GM19395 (cell line): ENCODE data around the gene RNF168.
A peak's percentile ranks its signal among the peaks of the same experiment; 100 is the strongest.
"Not testable (repeated sequence)": the region's sequence is repeated elsewhere in the genome, so short reads cannot be mapped to it uniquely, and the experiment has no call there.

Experiments used
- ATAC-seq: cut with Tn5 transposase; IDR thresholded peaks from one replicate; pipeline ENCODE4 v1.9.1; 2021; ENCODE audit warnings: mild to moderate bottlenecking, moderate library complexity; ENCODE audit not compliant: unreplicated experiment

Gene RNF168

DNA sequence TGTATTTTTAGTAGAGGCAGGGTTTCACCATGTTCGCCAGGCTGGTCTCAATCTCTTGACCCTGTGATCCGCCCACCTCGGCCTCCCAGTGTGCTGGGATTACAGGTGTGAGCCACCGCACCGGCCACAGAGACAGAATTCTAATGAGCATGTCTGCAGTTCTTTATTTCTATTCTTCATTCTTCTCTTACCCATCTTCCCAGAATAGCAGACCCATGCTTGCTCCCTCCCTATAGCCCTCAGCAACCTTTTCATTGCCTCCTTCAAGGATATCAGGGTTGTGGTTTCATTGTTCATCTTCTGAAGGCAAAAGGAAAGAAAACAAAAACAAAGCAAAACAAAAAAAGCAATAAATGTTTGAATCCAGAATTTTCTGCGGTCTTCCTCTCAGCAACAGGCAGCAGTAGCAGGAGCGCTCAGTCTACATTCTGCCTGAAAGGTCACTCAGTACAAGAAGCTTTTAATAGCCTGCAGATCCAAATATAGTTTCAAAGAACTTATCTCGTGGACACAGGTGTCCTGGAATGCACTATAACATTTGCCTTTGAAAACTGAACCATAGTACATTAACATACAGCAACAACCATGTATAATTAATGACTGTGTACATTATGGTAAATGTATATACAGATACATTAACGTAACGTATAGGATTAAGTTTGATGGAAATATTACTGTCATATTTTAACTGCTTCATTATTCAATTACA, 11.5 kb upstream of the RNF168 start, which contains the start of gene SMCO1:
SMCO1 (minus strand) TSS at position 434 of the 709 bp plus-strand sequence; CDS start at position 297, 137 bp downstream.
- no peak for ATAC-seq

DNA sequence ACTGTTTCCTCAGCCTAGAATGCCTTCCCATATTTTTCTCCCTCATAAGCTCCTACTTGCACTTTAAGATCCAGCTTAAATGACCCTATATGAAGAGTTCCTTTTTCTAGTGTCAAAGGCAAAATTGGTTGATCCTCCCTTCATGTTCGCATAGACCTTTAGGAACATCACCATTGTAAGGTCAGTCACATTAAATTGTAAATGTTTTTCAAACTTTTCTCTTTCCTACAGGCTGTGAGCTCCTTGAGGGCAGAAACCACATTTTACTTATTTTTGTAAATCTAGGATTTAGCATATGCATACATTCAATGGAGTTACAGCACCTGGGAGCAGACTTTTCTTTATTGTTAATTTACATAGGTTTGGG, 10.8 kb upstream of the RNF168 start:
- ATAC-seq: no peak

DNA sequence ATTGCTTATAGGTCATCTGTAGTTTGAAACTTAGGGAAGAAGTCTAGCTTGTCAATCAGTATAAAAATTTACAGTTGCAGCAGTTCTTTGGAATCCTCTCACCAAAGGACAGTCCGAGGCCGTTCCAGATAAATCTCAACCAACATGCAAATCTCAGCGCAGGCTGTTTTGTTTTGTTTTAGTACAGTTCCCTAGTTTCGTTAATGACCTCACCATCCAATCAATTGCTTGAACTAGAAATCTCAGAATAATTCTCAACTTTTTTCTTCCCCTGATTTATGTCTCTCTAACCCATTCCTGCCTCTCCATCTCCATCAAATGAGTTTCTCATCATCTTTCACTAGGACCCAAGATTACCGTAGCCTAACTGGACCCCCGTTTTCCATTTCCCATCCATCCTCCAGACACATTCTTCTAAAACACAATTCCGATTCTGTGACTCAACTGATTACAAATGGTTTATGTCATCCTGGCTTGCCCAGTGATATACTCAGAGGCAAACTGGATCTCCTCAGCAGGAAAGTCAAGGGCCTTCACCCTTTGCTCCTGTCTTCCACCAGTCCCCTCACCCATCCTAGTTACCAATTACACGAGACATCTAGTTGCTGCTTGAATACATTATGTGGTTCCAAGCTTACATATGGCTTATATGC, 10.3 kb upstream of the RNF168 start:
- ATAC-seq: no peak

- ATAC-seq: not testable (repeated sequence)
These were observed 8.3 kb upstream of the RNF168 start for GRCh38 chr3:196511646-196512425.

DNA sequence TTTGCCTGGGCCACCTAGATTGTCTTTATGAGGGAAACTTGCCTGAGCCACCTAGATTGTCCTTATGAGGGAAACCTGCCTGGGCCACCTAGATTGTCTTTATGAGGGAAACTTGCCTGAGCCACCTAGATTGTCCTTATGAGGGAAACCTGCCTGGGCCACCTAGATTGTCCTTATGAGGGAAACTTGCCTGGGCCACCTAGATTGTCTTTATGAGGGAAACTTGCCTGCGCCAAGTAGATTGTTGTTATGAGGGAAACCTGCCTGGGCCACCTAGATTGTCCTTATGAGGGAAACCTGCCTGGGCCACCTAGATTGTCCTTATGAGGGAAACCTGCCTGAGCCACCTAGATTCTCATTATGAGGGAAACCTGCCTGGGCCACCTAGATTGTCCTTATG, 7.5 kb upstream of the RNF168 start:
- not testable (repeated sequence) for ATAC-seq

- ATAC-seq: no peak
These were observed 3.1 kb upstream of the RNF168 start for GRCh38 chr3:196506687-196507086.

GRCh38 chr3:196504556-196504955, 988 bp upstream of the RNF168 start:
- ATAC-seq: no peak

GRCh38 chr3:196504077-196504398, 470 bp upstream of the RNF168 start:
- ATAC-seq: not testable (repeated sequence)

- peak; percentile 5 for ATAC-seq
These were observed 783 bp downstream of the RNF168 start for GRCh38 chr3:196502775-196503195.

GRCh38 chr3:196501316-196502044, 2.1 kb downstream of the RNF168 start:
- ATAC-seq: no peak

DNA sequence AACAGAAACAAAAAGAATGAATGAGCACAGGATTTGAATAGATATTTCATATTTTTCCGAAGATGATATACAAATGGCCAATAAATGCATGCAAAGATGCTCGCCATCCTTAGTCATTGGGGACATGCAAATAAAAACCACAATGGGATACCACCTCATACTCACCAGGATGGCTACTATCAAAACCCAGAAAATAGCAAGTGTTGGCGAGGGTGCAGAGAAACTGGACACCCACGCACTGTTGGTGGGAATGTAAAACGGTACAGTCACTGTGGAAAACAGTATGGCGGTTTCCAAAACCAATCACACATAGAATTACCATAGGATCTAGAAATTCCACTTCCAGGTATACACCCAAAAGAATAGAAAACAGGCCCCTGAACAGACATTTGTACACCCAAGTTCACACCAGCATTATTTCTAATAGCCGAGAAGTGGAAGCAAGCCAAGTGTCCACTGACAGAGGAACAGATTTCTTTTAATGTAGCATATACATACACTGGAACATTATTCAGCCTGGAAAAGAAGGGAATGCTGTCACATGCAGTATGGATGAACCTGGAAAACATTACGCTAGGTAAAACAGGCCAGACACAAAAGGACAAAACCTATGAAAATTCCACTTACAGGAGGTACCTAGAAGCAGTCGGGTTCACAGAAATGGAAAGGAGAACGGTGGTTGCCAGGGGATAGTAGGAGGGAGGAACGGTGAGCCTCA, 3.6 kb downstream of the RNF168 start:
- ATAC-seq: no peak

GRCh38 chr3:196499061-196499460, 4.5 kb downstream of the RNF168 start:
- no peak for ATAC-seq

- no peak for ATAC-seq
These were observed 5.3 kb downstream of the RNF168 start for GRCh38 chr3:196498297-196498696.

- ATAC-seq: no peak
These were observed 7.4 kb downstream of the RNF168 start for GRCh38 chr3:196496183-196496582.

- no peak for ATAC-seq
These were observed 10.3 kb downstream of the RNF168 start for GRCh38 chr3:196493292-196493691.

DNA sequence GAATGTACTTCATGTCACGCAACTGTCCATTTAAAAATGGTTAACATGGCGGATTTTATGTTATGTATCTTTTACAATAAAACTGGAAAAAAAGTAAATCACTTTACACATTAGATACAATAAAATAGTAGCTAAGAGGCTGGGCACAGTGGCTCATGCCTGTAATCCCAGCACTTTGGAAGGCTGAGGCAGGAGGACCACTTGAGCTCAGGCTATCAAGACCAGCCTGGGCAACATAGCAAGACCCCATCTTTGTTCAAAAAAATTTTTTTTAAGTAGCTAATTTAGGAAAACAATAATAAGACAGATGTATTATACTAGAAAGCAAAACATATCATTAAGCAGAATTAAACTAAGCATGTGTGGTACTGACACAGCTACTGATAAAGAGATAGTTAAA, 11.5 kb downstream of the RNF168 start:
- ATAC-seq: no peak

- ATAC-seq: no peak
These were observed 13.8 kb downstream of the RNF168 start for GRCh38 chr3:196489747-196490146.

- ATAC-seq: no peak
These were observed 17.3 kb downstream of the RNF168 start for GRCh38 chr3:196486263-196486662.

DNA sequence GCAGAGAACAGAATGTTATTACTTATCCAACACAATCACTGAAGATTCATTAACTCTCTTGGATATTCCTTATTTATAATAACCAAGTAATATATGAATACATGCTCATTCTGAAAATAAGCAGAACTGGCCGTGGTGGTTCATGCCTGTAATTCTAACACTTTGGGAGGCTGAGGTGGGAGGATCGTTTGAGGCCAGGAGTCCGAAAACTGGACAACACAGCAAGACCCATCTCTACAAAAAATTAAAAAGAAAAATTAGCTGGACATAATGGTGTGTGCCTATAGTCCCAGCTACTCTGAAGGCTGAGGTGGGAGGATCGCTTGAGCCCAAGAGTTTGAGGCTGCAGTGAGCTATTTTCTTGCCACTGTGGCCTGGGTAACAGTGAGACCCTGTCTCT, 25.9 kb downstream of the RNF168 start:
- ATAC-seq: no peak

- no peak for ATAC-seq
These were observed 31.3 kb downstream of the RNF168 start for GRCh38 chr3:196472286-196472685.

- no peak for ATAC-seq
These were observed 32.0 kb downstream of the RNF168 start for GRCh38 chr3:196471551-196471950.
